Measurements from ENCODE around the gene NACC2.
"Not testable (repeated sequence)": the region's sequence is repeated elsewhere in the genome, so short reads cannot be mapped to it uniquely, and the experiment has no call there.

The NACC2 gene

GRCh38 chr9:136044971-136045594 is 50.0 kb downstream of the NACC2 start:
- H3K27me3 ChIP-seq (ENCODE audit: control insufficient read depth in 2 of 2, insufficient read depth in 2 of 2, low read length in 2 of 2), result no peaks in the 10 kb centered on the region
- no peak overlapping the region for H3K4me3 ChIP-seq (ENCODE audit: low read length in 2 of 2)
- H3K4me1 ChIP-seq (ENCODE audit: control insufficient read depth in 2 of 2, insufficient read depth in 2 of 2, low read length in 2 of 2), result no peaks in the 10 kb centered on the region
- peaks cover 9 to 12% of the 10 kb centered on the region in 2 donors for H3K36me3 ChIP-seq (ENCODE audit: control insufficient read depth in 2 of 2, insufficient read depth in 2 of 2, low read length in 2 of 2)
- H3K9me3 ChIP-seq (ENCODE audit: control insufficient read depth in 2 of 2, low read length in 2 of 2), result no peaks in the 10 kb centered on the region
- no peak overlapping the region for H3K27ac ChIP-seq (ENCODE audit: low read depth in 2 of 2, low read length in 2 of 2)
- no peak overlapping the region for H3K9ac ChIP-seq (ENCODE audit: low read depth in 1 of 2, low read length in 2 of 2)

GRCh38 chr9:136044207-136044970 is 50.7 kb downstream of the NACC2 start:
- Histone ChIP-seq H3K4me3 (ENCODE audit: low read length in 2 of 2) (no peak overlapping the region), H3K27ac (ENCODE audit: low read depth in 2 of 2, low read length in 2 of 2) (no peak overlapping the region), H3K9ac (ENCODE audit: low read depth in 1 of 2, low read length in 2 of 2) (no peak overlapping the region), H3K27me3 (ENCODE audit: control insufficient read depth in 2 of 2, insufficient read depth in 2 of 2, low read length in 2 of 2) (no peaks in the 10 kb centered on the region), H3K9me3 (ENCODE audit: control insufficient read depth in 2 of 2, low read length in 2 of 2) (no peaks in the 10 kb centered on the region), H3K36me3 (ENCODE audit: control insufficient read depth in 2 of 2, insufficient read depth in 2 of 2, low read length in 2 of 2) (peaks cover 7 to 10% of the 10 kb centered on the region in 2 donors), H3K4me1 (ENCODE audit: control insufficient read depth in 2 of 2, insufficient read depth in 2 of 2, low read length in 2 of 2) (no peaks in the 10 kb centered on the region)

- Histone ChIP-seq H3K27me3 (ENCODE audit: control insufficient read depth in 2 of 2, insufficient read depth in 2 of 2, low read length in 2 of 2) (no peaks in the 10 kb centered on the region), H3K9ac (ENCODE audit: low read depth in 1 of 2, low read length in 2 of 2) (no peak overlapping the region), H3K9me3 (ENCODE audit: control insufficient read depth in 2 of 2, low read length in 2 of 2) (peaks cover 0 to 4% of the 10 kb centered on the region in 2 donors), H3K27ac (ENCODE audit: low read depth in 2 of 2, low read length in 2 of 2) (no peak overlapping the region), H3K4me1 (ENCODE audit: control insufficient read depth in 2 of 2, insufficient read depth in 2 of 2, low read length in 2 of 2) (no peaks in the 10 kb centered on the region), H3K4me3 (ENCODE audit: low read length in 2 of 2) (no peak overlapping the region), H3K36me3 (ENCODE audit: control insufficient read depth in 2 of 2, insufficient read depth in 2 of 2, low read length in 2 of 2) (peaks cover 0 to 5% of the 10 kb centered on the region in 2 donors)
Measured at GRCh38 chr9:136043441-136043991, 51.6 kb downstream of the NACC2 start.

GRCh38 chr9:136042541-136042940 is 52.5 kb downstream of the NACC2 start:
- Histone ChIP-seq H3K9me3 (ENCODE audit: control insufficient read depth in 2 of 2, low read length in 2 of 2) (peaks cover 0 to 4% of the 10 kb centered on the region in 2 donors), H3K36me3 (ENCODE audit: control insufficient read depth in 2 of 2, insufficient read depth in 2 of 2, low read length in 2 of 2) (peaks cover 0 to 1% of the 10 kb centered on the region in 2 donors), H3K4me3 (ENCODE audit: low read length in 2 of 2) (no peak overlapping the region), H3K27ac (ENCODE audit: low read depth in 2 of 2, low read length in 2 of 2) (no peak overlapping the region), H3K9ac (ENCODE audit: low read depth in 1 of 2, low read length in 2 of 2) (no peak overlapping the region), H3K27me3 (ENCODE audit: control insufficient read depth in 2 of 2, insufficient read depth in 2 of 2, low read length in 2 of 2) (no peaks in the 10 kb centered on the region), H3K4me1 (ENCODE audit: control insufficient read depth in 2 of 2, insufficient read depth in 2 of 2, low read length in 2 of 2) (no peaks in the 10 kb centered on the region)

GRCh38 chr9:136040848-136041247 is 54.2 kb downstream of the NACC2 start:
- H3K4me3 ChIP-seq (ENCODE audit: low read length in 2 of 2); H3K9me3 ChIP-seq (ENCODE audit: control insufficient read depth in 2 of 2, low read length in 2 of 2); H3K27me3 ChIP-seq (ENCODE audit: control insufficient read depth in 2 of 2, insufficient read depth in 2 of 2, low read length in 2 of 2); H3K9ac ChIP-seq (ENCODE audit: low read depth in 1 of 2, low read length in 2 of 2); H3K27ac ChIP-seq (ENCODE audit: low read depth in 2 of 2, low read length in 2 of 2); H3K36me3 ChIP-seq (ENCODE audit: control insufficient read depth in 2 of 2, insufficient read depth in 2 of 2, low read length in 2 of 2); H3K4me1 ChIP-seq (ENCODE audit: control insufficient read depth in 2 of 2, insufficient read depth in 2 of 2, low read length in 2 of 2): not testable (repeated sequence)

GRCh38 chr9:136039488-136039887 is 55.6 kb downstream of the NACC2 start:
- Histone ChIP-seq H3K4me1 (ENCODE audit: control insufficient read depth in 2 of 2, insufficient read depth in 2 of 2, low read length in 2 of 2) (no peaks in the 10 kb centered on the region), H3K9me3 (ENCODE audit: control insufficient read depth in 2 of 2, low read length in 2 of 2) (peaks cover 0 to 4% of the 10 kb centered on the region in 2 donors), H3K36me3 (ENCODE audit: control insufficient read depth in 2 of 2, insufficient read depth in 2 of 2, low read length in 2 of 2) (no peaks in the 10 kb centered on the region), H3K9ac (ENCODE audit: low read depth in 1 of 2, low read length in 2 of 2) (no peak overlapping the region), H3K27ac (ENCODE audit: low read depth in 2 of 2, low read length in 2 of 2) (no peak overlapping the region), H3K4me3 (ENCODE audit: low read length in 2 of 2) (no peak overlapping the region), H3K27me3 (ENCODE audit: control insufficient read depth in 2 of 2, insufficient read depth in 2 of 2, low read length in 2 of 2) (no peaks in the 10 kb centered on the region)

GRCh38 chr9:136036848-136037247 is 58.2 kb downstream of the NACC2 start:
- Histone ChIP-seq H3K36me3 (ENCODE audit: control insufficient read depth in 2 of 2, insufficient read depth in 2 of 2, low read length in 2 of 2) (no peaks in the 10 kb centered on the region), H3K4me3 (ENCODE audit: low read length in 2 of 2) (no peak overlapping the region)

GRCh38 chr9:136036050-136036449 is 59.0 kb downstream of the NACC2 start:
- peaks cover 0 to 4% of the 10 kb centered on the region in 2 donors for H3K9me3 ChIP-seq (ENCODE audit: control insufficient read depth in 2 of 2, low read length in 2 of 2)
- no peak overlapping the region for H3K4me3 ChIP-seq (ENCODE audit: low read length in 2 of 2)
- no peaks in the 10 kb centered on the region for H3K4me1 ChIP-seq (ENCODE audit: control insufficient read depth in 2 of 2, insufficient read depth in 2 of 2, low read length in 2 of 2)
- no peaks in the 10 kb centered on the region for H3K27me3 ChIP-seq (ENCODE audit: control insufficient read depth in 2 of 2, insufficient read depth in 2 of 2, low read length in 2 of 2)
- no peak overlapping the region for H3K27ac ChIP-seq (ENCODE audit: low read depth in 2 of 2, low read length in 2 of 2)
- no peaks in the 10 kb centered on the region for H3K36me3 ChIP-seq (ENCODE audit: control insufficient read depth in 2 of 2, insufficient read depth in 2 of 2, low read length in 2 of 2)
- no peak overlapping the region for H3K9ac ChIP-seq (ENCODE audit: low read depth in 1 of 2, low read length in 2 of 2)

More at GRCh38 chr9:136036848-136037247, 58.2 kb downstream of the NACC2 start:
- Histone ChIP-seq H3K27me3 (ENCODE audit: control insufficient read depth in 2 of 2, insufficient read depth in 2 of 2, low read length in 2 of 2) (no peaks in the 10 kb centered on the region), H3K4me1 (ENCODE audit: control insufficient read depth in 2 of 2, insufficient read depth in 2 of 2, low read length in 2 of 2) (no peaks in the 10 kb centered on the region), H3K27ac (ENCODE audit: low read depth in 2 of 2, low read length in 2 of 2) (no peak overlapping the region), H3K9ac (ENCODE audit: low read depth in 1 of 2, low read length in 2 of 2) (no peak overlapping the region), H3K9me3 (ENCODE audit: control insufficient read depth in 2 of 2, low read length in 2 of 2) (peaks cover 0 to 4% of the 10 kb centered on the region in 2 donors)

- no peaks in the 10 kb centered on the region for H3K4me1 ChIP-seq (ENCODE audit: control insufficient read depth in 2 of 2, insufficient read depth in 2 of 2, low read length in 2 of 2)
- H3K9ac ChIP-seq (ENCODE audit: low read depth in 1 of 2, low read length in 2 of 2), result no peak overlapping the region
- H3K27me3 ChIP-seq (ENCODE audit: control insufficient read depth in 2 of 2, insufficient read depth in 2 of 2, low read length in 2 of 2), result no peaks in the 10 kb centered on the region
- no peak overlapping the region for H3K27ac ChIP-seq (ENCODE audit: low read depth in 2 of 2, low read length in 2 of 2)
- no peak overlapping the region for H3K4me3 ChIP-seq (ENCODE audit: low read length in 2 of 2)
- peaks cover 0 to 6% of the 10 kb centered on the region in 2 donors for H3K36me3 ChIP-seq (ENCODE audit: control insufficient read depth in 2 of 2, insufficient read depth in 2 of 2, low read length in 2 of 2)
- H3K9me3 ChIP-seq (ENCODE audit: control insufficient read depth in 2 of 2, low read length in 2 of 2), result no peaks in the 10 kb centered on the region
Measured at GRCh38 chr9:136031741-136032730, 63.1 kb downstream of the NACC2 start.
